Cerebellar cortex (tissue), 1 donor: ENCODE measurements around the gene PAX3.
"Not testable (repeated sequence)": the region's sequence is repeated elsewhere in the genome, so short reads cannot be mapped to it uniquely, and the experiment has no call there.

Experiments used
- DNase-seq: peaks from one replicate; pipeline ENCODE4 v3.0.0-alpha.2; 2015; ENCODE audit warnings: low spot score

The PAX3 gene

GRCh38 chr2:222213049-222213448 is 85.7 kb downstream of the PAX3 start:
- DNase-seq: no peak

GRCh38 chr2:222212571-222212970 is 86.2 kb downstream of the PAX3 start:
- no peak for DNase-seq

GRCh38 chr2:222208010-222208690 is 90.6 kb downstream of the PAX3 start:
- DNase-seq: no peak

GRCh38 chr2:222205136-222205535 is 93.7 kb downstream of the PAX3 start:
- DNase-seq: no peak

GRCh38 chr2:222203041-222203440 is 95.8 kb downstream of the PAX3 start:
- no peak for DNase-seq

GRCh38 chr2:222196159-222196558 is 102.6 kb downstream of the PAX3 start:
- DNase-seq: no peak

GRCh38 chr2:222194669-222195068 is 104.1 kb downstream of the PAX3 start:
- DNase-seq: no peak

- DNase-seq: no peak
These were observed 105.3 kb downstream of the PAX3 start for GRCh38 chr2:222193328-222193983.

- no peak for DNase-seq
These were observed 118.2 kb downstream of the PAX3 start for GRCh38 chr2:222180619-222181018.

GRCh38 chr2:222179592-222179991 is 119.2 kb downstream of the PAX3 start:
- no peak for DNase-seq

- no peak for DNase-seq
These were observed 120.3 kb downstream of the PAX3 start for GRCh38 chr2:222178450-222178849.

- no peak for DNase-seq
These were observed 121.9 kb downstream of the PAX3 start for GRCh38 chr2:222176890-222177289.

GRCh38 chr2:222174450-222174849 is 124.3 kb downstream of the PAX3 start:
- DNase-seq: no peak

GRCh38 chr2:222169346-222169745 is 129.5 kb downstream of the PAX3 start:
- DNase-seq: no peak

- no peak for DNase-seq
These were observed 131.0 kb downstream of the PAX3 start for GRCh38 chr2:222167762-222168161.

GRCh38 chr2:222160944-222161343 is 137.9 kb downstream of the PAX3 start:
- no peak for DNase-seq

- DNase-seq: no peak
These were observed 138.7 kb downstream of the PAX3 start for GRCh38 chr2:222160125-222160524.

GRCh38 chr2:222159221-222159620 is 139.6 kb downstream of the PAX3 start:
- no peak for DNase-seq

GRCh38 chr2:222155003-222155664 is 143.7 kb downstream of the PAX3 start:
- DNase-seq: not testable (repeated sequence)
